HG03432 (cell line): Measurements from ENCODE around the gene PGBD5.

Source experiments
- ATAC-seq: cut with Tn5 transposase; IDR thresholded peaks from one replicate; pipeline ENCODE4 v1.9.1; 2021; ENCODE audit warnings: mild to moderate bottlenecking, moderate library complexity; ENCODE audit not compliant: unreplicated experiment

PGBD5 gene

DNA sequence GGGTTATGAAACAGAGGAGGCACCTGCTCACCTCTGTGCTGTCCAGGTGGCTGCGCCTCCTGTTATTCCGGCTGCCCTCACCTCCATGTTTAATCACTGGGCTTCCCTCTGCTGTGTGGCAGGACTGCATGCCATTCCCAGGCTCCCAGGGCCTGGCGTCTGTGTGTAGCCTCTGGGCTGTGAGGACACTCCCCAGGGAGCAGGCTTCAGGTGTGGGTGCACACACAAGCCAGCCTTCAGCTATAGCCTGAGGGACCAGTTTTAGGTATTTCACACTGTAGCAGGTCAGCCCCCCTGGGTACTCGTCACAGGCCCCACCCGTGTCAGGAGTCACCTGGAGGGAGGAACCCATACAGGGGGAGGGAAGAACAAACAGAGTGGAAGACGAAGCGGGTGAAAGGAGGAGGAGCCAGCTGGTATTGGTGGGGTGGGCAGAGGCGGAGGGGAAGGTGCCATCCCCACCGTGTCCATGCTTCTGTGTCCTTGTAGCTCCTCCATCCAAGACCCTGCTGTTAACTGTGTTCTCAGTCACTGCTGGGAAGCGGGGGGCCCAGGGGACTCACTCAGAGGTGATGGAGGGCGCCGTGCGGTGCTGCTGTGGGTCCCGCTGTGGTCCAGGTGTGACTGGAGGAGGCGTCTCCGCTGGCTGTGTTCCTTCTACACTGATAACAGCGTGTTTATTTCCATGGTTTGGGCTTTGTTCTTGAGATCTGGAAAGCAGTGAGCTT is 158.6 kb downstream of the PGBD5 start:
- ATAC-seq, result no peak

- no peak for ATAC-seq
Observed at GRCh38 chr1:230266456-230266855, 159.7 kb downstream of the PGBD5 start.

GRCh38 chr1:230265200-230266115 is 160.7 kb downstream of the PGBD5 start:
- ATAC-seq, result no peak
